ENCODE results near the gene FAM78B.

The FAM78B gene

DNA sequence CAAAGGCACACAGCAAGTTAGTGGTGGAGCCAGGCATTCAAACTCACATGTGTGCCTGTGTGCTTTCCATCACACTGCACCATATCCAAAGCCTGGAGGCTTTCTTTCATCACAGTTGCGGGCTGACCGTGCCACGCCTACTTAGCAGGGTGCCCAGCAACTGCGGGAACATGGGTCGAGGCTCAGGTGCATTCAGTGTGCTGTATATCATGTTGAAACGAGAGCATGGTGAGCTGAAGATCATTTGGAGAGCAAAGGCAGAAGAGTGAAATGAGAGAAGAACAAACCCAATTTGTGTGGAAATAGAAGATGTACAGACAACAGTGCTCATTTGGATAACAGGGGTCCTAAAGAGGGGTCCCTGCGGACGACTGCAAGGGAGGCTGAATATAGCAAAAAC lies 46.5 kb downstream of the FAM78B start:
- no peak for DNase-seq (ENCODE audit: low read depth, low spot score)

GRCh38 chr1:166119471-166119965 lies 47.3 kb downstream of the FAM78B start:
- no peak for DNase-seq (ENCODE audit: low read depth, low spot score)

- DNase-seq (ENCODE audit: low read depth, low spot score), result no peak
Measured at GRCh38 chr1:166117776-166118175, 49.0 kb downstream of the FAM78B start.

- no peak for DNase-seq (ENCODE audit: low read depth, low spot score)
Measured at GRCh38 chr1:166116026-166116425, 50.8 kb downstream of the FAM78B start.

- DNase-seq (ENCODE audit: low read depth, low spot score), result no peak
Measured at GRCh38 chr1:166114419-166114818, 52.4 kb downstream of the FAM78B start.

DNA sequence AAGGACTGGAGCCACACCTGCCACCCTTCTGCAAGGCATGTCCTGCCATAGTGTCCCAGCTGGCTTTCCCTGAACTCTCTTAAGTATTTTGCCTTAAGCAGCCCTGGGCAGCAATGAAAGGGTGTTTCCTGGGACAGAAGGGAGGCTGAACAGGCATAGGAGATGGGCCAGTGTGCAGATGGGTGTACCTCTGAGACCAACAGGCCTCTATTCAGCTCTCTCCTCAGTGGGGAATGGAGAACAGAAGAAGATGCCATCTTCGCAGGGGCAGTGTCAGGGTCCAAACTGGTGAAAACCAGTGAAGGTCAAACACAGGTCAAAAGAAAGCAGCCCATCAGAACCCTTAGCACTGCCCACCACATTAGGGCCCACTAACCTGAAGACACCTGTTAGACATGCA lies 53.2 kb downstream of the FAM78B start:
- DNase-seq (ENCODE audit: low read depth, low spot score), result no peak

- DNase-seq (ENCODE audit: low read depth, low spot score), result no peak
Measured at GRCh38 chr1:166113031-166113430, 53.8 kb downstream of the FAM78B start.

GRCh38 chr1:166112425-166112824 lies 54.4 kb downstream of the FAM78B start:
- DNase-seq (ENCODE audit: low read depth, low spot score), result no peak

DNA sequence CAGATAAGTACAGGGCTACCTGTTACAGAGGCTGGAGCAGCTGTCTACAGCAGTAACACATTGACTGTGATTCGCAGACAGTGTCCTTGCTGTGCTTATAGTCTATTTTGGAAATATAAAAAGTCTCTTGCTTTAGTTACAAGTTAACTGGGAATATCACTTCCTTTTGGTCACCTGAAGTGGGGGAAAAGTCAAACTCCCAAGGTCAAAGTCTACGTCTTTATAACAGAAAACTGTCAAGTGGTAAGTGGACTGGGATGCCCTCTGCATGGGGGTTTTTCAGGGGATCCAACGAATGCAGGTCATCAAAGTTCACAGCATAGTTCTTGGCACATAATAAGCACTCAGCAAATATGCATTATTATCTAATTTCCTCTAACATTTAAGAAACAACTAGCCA lies 55.4 kb downstream of the FAM78B start:
- no peak for DNase-seq (ENCODE audit: low read depth, low spot score)

- no peak for DNase-seq (ENCODE audit: low read depth, low spot score)
Measured at GRCh38 chr1:166090244-166090643, 76.6 kb downstream of the FAM78B start.

GRCh38 chr1:166089804-166090203 lies 77.0 kb downstream of the FAM78B start:
- DNase-seq (ENCODE audit: low read depth, low spot score), result no peak

DNA sequence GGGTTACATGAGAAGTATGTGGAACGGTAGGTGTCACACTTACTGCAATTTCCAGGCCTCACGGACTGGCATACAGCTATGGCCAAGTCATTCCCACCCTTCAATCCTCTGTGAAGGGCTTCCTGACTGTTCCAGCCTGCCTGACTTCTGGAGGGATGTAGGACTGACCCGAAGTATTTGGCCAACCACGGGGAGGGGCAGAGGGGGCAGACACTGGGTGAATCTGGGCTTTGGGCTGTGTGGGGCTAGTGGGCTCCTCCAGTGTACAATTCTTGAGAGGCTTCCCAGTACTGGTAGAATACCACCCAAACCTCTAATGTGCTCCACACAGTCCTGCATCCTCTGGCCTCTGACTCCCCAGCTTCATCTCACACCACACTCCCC lies 78.2 kb downstream of the FAM78B start:
- DNase-seq (ENCODE audit: low read depth, low spot score), result no peak

DNA sequence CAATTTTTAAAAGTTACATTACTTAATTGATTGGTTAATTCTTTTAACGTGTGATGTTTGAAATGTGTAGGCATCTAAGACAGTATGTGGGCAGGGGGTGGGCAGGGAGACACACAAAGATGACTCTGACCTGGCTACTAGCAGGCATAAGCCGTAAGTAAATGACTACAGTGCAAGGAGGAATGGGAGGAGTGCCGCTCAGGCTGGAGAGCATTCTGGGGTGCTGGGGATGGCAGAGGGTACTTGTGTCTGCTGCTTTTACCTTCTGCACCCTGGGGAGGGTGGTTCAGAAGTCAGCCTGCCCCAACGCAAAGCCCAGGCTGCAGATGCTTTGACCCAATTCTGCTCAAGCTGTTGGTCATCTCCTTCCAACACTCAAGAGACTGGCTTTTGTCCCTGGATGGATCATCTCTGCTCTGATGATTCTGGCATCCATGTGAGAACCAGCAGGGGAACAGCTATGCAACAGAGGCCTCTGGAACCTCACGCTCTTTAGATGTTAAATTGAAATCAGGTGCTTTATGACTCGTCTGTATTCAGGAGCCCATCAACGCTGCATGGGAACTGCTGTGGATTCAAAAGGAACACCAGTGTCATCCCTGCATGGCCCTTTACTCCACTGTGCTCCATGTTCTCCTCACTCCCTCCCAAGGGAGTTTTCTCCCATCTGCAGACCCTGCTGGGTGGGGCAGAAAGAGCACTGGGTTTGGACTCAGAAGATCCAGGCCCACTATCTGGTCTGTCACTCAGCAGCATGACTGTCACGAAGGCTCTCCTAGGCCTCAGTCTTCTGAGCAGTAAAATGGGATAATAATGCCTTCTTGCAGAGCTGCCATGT lies 78.8 kb downstream of the FAM78B start:
- no peak for DNase-seq (ENCODE audit: low read depth, low spot score)

DNA sequence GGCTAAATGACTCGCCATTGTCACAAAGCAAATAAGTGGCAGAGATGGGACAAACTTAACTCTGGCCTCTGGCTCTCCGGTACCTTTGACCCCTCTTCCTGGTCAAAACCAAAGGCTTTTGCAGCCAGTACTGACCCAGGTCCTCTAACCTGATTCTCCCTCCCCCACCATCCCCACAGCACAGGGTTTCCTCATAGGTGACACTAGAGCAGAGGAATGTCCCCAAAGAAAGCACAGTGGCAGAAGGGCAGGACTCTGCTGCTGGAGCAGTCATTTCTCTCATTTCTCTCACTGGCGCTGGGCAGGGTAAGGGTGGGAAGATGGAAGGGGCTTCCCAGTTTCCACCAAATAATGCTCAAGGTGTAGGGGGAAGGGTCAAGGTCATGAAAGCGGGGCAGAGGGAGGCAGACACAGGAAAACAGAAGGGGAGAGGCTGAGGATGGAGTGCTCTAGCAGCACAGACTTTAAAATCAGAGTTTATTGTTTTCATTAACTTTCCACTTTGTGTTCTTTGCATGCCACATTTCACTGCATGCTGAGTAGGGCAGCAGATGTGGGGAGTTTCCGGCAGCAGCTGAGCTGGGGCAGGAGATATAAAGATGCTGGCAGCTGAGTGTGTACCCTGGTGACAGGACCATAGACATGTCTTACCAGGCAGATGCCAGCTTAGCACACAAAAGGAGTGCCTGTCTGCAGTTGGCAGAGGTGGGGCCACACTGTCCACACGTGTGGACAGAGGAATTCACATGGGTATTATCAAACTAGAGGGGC lies 80.5 kb downstream of the FAM78B start:
- no peak for DNase-seq (ENCODE audit: low read depth, low spot score)

DNA sequence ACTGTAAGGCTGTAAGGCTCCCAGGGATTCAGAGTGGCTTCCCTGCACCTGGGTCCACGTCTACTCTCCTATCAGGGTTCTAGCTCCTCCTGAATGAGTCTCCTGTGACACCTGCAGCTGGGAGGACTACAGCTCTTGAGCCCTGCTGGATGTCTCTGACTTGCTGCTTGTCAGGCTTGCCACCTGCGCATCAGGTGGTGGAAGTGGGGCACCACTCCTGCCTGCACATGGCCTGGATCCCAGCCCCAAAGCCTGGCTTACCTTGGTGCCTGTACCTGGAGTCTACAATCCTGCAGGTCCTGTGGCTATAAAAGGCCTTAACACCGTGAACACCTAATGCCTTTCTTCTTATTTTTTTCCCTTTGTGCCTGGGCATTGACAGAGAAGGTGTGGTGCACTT lies 82.2 kb downstream of the FAM78B start:
- DNase-seq (ENCODE audit: low read depth, low spot score), result no peak

- no peak for DNase-seq (ENCODE audit: low read depth, low spot score)
Measured at GRCh38 chr1:166083887-166084286, 82.9 kb downstream of the FAM78B start.

- no peak for DNase-seq (ENCODE audit: low read depth, low spot score)
Measured at GRCh38 chr1:166082601-166083000, 84.2 kb downstream of the FAM78B start.

DNA sequence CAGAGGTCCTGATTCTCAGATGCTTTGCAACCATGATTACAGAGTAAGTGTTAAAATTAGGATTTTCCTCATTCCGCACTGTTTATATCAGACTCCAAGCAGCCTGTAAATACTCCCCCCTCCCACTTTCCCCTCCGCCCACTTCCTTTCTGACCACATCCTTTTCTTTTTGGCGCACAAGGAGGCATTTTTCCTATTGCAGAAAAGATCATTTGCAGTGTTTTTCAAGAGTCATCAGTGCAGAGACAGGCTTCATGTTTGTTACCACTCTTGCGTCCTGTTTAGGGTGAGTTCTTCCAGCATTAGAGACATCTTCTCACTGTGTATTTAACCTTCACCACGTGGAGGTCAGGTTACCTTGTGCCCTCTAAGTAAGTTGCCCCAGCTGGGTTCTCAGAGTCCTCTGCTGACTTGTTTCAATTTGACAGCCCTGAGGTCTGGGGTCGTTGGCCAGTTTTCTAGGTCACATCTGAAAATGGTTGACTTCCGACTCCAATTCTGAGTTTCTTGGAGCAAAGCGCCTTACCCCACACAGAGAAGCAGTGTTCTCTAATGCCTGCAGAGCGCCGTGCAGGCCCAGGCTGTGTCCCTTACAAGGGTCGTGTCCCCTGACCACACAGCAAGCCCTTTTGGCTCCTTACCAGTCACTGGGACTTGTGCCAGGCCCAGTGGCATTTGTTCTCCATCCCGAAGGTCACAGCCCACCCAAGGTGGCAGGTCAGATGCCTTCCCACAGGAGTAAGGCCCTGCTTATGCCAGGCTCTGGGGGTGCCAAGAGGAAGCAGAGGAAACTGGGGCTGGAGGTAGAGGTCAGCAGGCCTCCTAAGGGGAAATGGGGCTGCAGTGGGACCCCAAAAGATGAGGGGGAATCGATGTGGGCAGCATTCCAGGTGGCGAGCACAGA lies 85.6 kb downstream of the FAM78B start:
- DNase-seq (ENCODE audit: low read depth, low spot score), result no peak

- DNase-seq (ENCODE audit: low read depth, low spot score), result no peak
Measured at GRCh38 chr1:166080277-166080966, 86.4 kb downstream of the FAM78B start.

DNA sequence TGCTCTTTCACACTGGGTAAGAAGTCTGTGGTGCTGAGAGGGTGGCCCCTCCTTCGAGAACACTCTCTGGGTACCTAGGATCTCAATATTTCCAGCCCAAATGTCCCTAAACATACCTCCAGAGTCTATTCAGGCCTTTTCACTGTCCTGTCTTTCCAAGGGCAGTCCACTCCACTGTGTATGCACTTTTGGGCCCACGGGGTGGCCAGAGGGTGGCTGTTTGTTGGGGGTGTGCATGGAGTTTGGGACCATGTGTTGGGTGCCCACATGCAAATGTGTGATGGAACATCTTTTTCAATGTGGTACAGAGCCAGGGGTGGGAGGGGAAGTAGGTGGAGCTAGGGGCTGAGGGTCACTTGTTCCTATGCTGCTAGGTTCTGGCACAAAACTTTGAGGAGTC lies 87.5 kb downstream of the FAM78B start:
- no peak for DNase-seq (ENCODE audit: low read depth, low spot score)

DNA sequence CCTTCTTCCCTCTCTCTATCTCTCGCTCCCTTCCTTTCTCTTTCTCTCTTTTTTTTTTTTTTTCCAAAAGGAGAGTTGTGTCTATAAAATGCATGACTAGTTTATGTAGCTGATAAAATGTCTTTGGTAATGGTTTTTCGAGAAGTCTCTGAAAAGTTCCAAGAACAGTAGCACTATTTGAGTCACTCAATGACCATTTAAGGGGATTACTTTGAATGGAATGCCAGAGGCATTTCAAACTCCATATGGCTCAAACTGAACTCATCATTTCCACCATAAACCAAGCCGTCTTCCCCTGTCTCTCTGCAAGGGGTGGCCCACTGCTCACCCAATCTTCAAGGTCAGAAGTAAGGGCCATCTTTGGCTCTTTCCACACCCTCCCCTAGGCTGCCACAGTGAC lies 93.3 kb downstream of the FAM78B start:
- no peak for DNase-seq (ENCODE audit: low read depth, low spot score)
